Fibroblast of skin of left biceps (primary cell): ENCODE data around the gene CACNB2.

ENCODE experiments used
- DNase-seq, 2 experiments: peaks; one replicate each; pipeline ENCODE4 v3.0.0-alpha.2; 2013; ENCODE audit warnings: low read depth in 2 of 2

CACNB2 gene

GRCh38 chr10:18140149-18140956 lies at the start of gene CACNB2:
TSS of gene CACNB2 (plus strand) at chr10:18140424.
- DNase-seq: no peak

- DNase-seq: no peak
These were observed 45.9 kb upstream of the CACNB2 start for GRCh38 chr10:18094332-18094731.

DNA sequence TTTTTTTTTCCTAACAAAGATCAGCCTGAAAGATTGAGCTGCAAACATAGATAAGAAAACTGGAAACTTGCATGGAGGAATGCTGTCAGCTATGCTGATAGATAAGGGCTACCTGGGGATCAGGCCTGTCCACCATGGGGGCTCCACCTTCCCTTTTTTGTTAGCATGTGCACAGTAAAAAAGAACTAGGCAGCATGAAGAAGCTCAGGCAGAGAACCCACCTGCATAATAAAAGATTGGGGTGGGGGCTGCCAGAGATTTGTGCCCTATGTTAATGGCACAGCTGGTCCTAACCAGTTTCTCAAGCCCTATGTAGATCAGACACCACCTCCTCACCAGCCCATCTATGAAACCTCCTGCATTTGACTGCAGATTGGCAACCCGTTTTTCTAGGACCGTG lies 45.4 kb upstream of the CACNB2 start:
- no peak for DNase-seq

GRCh38 chr10:18097524-18097923 lies 42.7 kb upstream of the CACNB2 start:
- DNase-seq: no peak

DNA sequence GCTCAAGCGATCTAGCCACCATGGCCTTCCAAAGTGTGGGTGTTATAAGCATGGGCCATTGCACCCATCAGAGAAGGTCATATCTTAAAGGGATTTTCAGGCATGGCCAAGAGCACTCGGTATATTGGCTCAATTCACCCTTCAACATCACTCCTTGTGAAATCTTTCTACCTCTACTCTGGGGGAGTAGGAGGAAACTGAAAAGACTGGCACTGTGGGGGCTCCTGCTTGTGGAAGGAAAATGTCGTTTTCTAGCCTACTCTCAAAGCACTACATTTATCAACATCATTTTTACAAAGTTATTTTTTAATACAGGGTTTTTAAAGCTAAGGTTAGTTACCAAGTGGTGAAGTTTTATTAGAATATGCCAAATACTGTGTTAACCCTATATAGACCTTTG lies 42.0 kb upstream of the CACNB2 start:
- no peak for DNase-seq

DNA sequence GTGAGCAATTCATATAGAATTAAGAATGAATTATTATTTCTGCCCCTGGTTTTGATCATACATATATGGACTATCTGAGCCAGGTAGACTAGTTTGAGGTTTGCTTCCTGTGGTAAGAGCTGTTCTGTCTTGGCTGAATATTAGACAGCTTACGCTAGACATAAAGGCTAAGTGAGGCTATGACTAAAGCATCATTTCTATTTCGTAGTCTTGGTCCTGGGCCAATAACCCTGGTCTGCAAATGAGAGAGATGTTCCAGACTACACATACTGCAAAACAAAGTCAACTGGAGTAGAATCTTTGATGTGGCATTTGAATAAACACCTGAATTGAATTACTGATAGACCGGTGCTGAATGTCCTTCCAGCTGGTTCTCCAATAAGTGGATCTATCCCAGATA lies 40.8 kb upstream of the CACNB2 start:
- DNase-seq: no peak

GRCh38 chr10:18100669-18101068 lies 39.6 kb upstream of the CACNB2 start:
- no peak for DNase-seq

DNA sequence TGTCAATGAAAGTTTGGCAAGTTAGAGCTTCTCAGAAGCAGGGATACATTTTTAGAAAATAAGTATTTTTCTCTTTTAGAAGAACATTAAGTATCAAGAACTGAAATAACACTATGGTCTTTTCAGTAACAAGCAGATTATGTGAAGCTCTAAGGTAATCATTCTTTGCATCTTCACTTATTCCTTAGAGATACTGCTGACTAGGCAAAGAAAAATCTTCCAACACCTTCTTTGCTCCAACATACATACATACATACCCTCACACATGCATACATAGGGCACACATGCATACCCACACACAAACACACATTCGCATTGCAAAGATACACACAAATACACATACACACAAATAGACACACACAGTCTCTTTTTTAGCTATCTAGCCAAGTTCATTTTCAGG lies 37.8 kb upstream of the CACNB2 start:
- no peak for DNase-seq

DNA sequence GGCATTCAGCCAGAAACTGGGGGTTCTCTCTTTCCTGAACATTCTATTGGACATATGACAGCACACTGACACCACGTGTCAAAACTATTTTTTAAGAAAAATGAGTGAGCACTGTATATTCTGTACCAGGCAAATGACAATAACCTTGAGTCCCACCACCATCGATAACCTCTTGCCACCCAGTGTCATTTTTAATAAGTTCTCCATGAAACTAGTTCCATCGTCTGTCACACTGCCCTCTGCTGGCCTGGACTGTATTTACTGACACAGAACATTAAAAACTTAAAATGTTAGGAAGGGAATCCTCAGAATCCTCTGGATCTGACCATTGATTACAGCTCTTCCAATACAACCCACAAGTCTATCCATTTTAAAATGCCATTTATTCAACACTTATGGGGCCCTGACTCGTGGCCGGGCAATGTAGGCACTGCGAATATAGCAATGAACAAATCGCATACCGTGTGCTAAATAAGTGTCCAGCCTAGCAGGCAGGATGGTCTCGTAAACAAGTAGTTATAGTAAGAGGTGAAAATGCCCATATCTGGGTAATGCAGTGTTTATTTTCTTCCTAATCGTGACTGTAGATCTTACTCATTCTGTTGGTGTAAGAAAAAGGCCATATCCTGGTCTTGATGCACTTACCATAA lies 35.9 kb upstream of the CACNB2 start:
- no peak for DNase-seq

GRCh38 chr10:18109341-18109870 lies 30.8 kb upstream of the CACNB2 start:
- no peak for DNase-seq

- no peak for DNase-seq
These were observed 26.3 kb upstream of the CACNB2 start for GRCh38 chr10:18113881-18114280.

GRCh38 chr10:18117276-18117675 lies 22.9 kb upstream of the CACNB2 start:
- DNase-seq: no peak

GRCh38 chr10:18122753-18123152 lies 17.5 kb upstream of the CACNB2 start:
- DNase-seq: no peak

- DNase-seq: no peak
These were observed 7.2 kb upstream of the CACNB2 start for GRCh38 chr10:18133046-18133445.

DNA sequence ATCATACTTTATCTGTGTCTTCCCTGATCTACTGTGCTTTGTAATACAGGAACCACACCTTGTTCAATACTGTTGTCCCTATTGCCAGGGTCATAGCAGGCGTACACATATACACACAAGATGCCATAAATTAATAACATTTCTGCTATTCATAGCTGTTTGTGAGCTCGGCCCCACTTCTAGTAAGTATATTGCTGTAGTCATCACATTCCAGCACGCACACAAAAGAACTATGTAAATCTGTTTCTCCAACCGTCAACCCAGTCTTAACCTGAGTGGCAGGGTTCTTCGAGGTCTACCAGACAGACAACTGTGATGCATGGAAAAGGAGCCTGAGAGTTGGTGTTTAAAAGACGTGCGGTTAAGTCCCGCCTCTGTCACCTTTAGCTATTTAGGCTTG lies 5.7 kb upstream of the CACNB2 start:
- no peak for DNase-seq

DNA sequence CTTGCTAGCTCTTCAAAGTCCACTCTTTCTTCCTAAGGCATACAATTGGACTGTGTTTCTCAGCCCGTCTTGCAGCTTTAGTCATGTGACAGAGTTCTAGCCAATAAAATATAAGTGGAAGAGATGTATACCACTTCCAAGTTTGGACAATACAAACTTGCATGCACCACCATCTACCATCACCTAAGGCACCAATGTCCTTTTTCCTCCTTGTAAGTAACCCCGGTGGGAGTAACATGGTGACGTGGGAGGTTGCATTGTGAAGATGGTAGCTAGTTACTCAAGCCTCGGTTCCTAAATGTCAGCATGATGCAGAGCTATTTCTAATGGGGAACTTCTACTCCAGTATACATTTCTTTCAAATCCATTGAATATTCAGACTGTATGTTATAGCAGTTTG lies 5.3 kb upstream of the CACNB2 start:
- no peak for DNase-seq

DNA sequence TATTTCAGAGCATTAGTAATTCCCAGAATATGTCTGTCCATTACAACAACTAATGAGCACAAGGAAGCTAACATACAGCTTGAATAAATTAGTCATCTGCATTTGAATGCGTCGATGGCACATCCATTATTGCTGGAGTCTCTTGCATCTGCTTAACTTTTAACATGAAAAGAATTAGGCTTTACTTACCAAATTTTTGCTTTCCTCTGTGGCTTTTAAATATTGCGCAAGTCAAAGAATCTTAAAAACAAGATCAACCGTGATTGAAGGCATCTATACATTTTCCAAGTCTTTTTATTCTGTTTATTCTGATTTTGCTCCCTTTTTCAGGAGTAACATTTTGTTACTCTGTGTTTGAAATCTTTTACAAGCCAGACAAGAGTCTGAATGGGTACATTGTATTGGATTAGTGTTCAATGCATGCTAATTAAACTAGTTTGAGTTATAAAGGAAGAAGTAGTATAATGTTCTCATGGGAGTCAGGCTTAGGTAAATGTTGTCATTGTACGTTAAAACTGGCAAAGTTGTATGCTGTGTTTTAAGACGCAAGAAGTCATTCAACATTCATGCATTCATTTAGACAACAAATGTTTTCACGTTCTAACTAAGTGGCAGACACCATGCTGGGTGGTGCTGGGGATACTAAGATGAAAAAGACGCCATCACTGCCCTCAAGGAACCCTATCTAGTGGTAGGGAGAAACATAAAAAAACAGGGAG lies 4.0 kb upstream of the CACNB2 start:
- peak; percentile 41 to 60 for DNase-seq

DNA sequence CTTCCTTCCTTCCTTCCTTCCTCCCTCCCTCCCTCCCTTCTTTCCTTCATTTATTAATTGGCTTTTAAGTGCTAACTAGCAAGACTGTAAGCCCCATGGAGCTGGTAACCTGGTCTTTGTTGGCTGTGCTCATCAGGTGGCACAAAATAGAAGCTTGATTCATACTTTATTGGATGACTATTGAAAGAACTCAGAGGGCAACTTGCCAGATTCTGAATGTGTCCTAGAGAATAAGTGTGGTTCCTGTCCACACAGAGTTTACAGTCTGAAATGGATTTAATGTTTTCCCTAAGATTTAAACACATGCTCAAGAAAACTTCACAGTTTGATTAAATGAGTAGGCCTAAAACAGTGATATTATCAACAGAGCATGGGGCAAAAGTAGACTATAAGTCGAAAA lies 3.1 kb upstream of the CACNB2 start:
- DNase-seq: no peak

DNA sequence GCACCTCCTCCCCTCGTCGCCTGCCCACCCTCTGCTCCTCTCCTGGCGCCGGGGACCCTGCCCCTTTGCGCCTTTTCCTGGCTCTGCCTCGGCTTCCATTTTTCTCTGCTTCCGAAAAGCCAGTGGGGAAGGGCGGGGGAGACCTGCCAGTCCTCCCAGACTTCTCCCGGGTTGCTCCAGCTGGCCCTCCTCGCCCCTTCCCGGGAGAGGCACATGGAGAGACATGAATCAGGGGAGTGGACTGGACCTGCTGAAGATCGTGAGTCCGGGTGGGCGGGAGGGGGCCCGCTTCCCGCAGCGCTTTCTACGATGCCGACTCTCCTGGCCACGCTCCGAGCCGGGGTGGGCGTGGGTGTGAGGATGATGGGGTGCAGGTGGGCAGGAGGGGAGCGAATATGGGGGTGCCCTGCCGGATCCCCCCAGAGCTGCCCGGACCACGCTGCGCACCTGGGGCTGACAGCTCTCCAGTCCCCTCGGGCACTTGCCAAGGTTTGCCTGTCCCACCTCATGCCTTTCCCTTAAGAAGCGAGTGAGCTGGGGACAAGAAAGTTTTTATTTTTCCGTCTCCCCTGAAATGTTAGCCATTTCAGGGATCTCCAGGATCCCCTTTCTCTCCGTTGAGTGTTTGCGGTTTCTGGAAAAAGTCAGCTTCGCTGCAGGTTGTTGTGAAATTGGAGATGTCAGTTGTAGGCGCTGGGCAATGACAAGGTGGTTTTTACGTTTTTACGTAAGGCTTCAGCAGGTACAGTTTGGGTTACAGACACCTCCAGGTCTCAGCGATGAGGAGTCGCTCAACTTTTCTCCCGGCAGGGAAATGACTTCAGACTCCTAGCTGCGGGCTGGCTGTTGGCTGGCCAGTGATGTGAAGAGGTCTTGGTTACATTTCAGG lies 977 bp downstream of the CACNB2 start:
- no peak for DNase-seq

GRCh38 chr10:18142151-18142550 lies 1.9 kb downstream of the CACNB2 start:
- no peak for DNase-seq

DNA sequence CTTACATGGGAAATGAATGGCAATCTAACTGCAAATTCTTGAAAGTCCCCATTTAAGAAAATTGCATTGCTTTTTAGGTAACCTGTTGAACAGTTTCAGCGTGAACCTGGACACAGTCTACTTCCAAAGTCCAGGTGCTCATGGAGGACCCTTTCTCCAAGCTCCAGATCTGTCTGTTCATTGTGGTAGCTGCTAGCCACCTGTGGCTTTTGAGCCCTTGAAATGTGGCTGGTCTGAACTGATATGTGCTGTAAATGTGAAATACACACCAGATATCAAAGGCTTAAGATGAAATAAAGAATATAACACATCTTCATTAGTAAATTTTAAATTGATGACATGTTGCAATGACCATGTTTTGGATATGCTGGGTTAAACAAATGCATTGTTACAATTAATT lies 4.2 kb downstream of the CACNB2 start:
- no peak for DNase-seq

- DNase-seq: no peak
These were observed 4.7 kb downstream of the CACNB2 start for GRCh38 chr10:18144928-18145327.
